NCI-H69 (cell line): ENCODE data around the gene C12orf57.
A peak's percentile ranks its signal among the peaks of the same experiment; 100 is the strongest.

Source experiments
- DNase-seq: peaks from one replicate; lab custom pipeline; 2025; lab: John Stamatoyannopoulos, UW

The C12orf57 gene

DNA sequence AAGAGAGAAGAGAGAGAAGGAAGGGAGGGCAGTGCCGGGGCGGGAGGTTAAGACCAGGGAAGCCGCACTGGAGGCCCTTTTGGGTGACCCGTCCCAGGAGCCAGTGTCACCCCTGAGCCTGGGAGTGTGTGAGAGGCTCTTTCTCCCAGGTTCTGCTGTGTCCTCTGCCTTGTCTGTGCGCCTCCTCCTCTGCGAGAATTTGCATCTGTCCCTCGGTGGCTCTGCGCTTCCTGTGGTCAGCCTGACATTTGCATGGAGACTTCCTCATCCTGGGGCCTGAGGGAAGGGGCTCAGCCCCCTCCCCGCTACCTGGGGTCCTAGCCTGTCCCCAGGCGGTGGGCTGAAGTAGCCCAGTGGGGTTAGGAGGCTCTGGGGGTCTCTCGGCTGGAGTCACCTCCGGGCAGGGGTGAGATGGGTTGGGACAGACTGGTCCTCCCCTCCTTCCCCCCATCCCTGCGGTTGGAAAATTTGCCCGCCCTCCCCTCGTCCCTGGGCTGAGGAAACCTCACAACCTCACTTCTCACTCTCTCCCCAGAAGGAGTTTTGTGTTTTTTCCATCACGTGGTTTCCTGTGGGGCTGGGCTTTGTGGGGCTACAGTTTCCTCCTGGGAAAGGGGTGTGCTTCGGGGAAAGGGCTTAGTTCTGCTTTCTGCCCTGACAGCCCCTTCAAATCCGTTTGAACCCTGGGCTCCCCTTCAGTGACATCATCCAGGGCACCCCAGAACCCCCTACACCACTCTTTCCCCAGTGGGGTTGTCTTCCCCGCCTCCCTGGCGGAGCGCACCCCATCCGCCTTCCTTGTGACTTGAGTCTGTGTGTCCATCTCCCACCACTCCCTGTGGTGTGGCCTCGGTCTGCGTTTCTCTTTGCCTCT lies 9.9 kb downstream of the C12orf57 start:
- no peak for DNase-seq

DNA sequence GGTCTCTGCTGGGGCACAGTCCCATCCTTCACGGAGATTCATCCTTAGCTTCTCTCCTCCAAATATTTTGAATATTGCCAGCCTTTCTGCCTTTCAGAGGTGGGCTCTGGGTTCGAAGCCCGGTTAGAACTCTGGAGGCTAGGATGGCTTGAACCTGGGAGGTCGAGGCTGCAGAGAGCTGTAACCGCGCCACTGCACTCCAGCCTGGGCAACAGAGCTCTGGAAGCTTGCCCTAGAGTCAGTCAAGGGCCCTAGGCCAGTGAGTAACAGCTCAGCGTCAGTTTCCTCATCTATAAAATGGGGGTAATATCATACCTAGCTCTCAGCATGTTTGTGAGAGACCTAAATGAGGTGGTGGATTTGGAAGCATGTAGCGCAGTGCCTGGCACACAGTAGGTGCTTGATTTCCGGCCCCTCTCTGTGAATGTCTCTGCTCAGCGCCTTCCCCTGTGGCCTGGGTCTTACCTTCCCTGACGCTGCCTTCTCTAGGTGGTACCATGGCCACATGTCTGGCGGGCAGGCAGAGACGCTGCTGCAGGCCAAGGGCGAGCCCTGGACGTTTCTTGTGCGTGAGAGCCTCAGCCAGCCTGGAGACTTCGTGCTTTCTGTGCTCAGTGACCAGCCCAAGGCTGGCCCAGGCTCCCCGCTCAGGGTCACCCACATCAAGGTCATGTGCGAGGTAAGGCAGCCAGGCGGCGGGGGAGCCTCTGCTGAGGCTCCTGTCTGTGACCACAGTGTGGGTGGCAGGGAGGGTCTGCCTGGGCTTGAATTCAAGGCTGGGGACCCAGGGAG lies 10.7 kb downstream of the C12orf57 start:
- no peak for DNase-seq

DNA sequence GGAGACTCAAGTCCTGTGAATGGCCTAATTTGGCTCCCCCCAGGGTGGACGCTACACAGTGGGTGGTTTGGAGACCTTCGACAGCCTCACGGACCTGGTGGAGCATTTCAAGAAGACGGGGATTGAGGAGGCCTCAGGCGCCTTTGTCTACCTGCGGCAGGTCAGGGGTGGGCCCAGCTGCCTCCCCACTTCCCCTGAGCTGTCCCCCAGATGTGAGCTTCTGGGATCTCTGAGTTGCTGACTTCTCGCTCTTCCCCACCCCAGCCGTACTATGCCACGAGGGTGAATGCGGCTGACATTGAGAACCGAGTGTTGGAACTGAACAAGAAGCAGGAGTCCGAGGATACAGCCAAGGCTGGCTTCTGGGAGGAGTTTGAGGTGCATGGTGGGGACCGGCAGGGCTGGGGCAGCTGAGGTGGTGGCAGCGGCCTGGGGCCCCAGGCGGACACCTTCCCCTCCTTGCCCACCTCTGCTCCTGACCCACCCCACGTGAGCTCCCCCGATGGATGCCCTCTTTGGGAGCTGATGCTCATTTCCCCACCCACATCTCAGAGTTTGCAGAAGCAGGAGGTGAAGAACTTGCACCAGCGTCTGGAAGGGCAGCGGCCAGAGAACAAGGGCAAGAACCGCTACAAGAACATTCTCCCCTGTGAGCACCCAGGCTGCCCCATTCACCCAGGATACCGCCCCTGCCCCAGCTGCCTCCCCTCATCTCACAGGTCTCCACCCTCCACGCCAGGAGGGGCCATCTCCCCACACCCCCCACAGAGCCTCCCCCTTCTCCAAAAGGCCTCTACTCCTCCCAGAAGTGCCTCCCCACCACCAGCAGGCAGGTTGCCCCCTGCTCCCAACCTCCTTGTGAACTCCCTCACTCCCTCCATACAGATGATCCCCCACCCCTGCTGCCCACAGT lies 11.5 kb downstream of the C12orf57 start:
- no peak for DNase-seq

DNA sequence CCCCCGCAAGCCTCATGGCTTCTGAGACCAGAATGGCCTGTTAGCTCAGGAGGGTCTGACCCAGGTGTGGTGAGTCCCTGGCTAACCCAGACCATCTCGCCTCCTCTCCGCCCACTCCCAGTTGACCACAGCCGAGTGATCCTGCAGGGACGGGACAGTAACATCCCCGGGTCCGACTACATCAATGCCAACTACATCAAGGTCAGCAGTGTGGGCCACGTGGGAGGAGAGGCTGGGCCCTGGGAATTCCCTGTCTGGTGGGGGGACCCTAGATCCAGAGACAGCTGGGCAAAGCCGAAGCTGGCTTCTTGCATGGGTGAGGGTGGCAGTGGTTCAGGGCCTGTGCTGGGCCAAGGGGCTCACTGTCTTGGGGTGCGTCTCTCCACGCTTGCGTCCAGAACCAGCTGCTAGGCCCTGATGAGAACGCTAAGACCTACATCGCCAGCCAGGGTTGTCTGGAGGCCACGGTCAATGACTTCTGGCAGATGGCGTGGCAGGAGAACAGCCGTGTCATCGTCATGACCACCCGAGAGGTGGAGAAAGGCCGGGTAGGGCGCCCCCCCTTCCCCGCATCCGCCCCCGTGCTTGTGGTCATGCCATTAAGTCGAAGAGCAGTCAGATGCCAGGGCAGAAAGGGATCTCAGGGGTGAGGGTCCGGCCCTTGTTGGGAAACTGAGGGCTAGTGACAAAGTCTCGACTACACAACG lies 12.4 kb downstream of the C12orf57 start:
- DNase-seq, result no peak

DNA sequence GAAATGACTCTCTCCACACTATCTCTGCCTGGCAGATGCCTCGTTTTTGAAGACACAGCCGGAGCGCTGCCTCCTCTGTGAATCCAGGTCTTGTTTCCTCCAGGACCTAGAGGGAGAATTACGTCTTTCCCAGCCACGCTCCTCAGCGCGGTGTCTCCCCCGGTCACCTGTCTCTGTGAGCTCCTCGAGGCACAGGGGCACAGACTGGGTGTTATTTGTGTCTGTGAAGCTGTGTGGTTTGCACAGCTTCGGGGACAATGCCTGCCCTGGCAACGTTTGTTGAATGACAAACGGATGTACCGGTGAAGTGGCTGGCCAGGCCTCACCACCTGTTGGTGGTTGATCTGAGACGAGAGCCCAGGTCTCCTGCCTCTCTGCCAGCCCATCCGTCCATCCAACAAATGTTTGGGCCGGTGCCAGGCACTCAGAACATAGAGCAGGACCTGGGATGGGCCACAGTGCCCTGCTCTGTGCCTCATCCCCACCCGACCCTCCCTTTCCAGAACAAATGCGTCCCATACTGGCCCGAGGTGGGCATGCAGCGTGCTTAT lies 13.4 kb downstream of the C12orf57 start:
- DNase-seq, result no peak

DNA sequence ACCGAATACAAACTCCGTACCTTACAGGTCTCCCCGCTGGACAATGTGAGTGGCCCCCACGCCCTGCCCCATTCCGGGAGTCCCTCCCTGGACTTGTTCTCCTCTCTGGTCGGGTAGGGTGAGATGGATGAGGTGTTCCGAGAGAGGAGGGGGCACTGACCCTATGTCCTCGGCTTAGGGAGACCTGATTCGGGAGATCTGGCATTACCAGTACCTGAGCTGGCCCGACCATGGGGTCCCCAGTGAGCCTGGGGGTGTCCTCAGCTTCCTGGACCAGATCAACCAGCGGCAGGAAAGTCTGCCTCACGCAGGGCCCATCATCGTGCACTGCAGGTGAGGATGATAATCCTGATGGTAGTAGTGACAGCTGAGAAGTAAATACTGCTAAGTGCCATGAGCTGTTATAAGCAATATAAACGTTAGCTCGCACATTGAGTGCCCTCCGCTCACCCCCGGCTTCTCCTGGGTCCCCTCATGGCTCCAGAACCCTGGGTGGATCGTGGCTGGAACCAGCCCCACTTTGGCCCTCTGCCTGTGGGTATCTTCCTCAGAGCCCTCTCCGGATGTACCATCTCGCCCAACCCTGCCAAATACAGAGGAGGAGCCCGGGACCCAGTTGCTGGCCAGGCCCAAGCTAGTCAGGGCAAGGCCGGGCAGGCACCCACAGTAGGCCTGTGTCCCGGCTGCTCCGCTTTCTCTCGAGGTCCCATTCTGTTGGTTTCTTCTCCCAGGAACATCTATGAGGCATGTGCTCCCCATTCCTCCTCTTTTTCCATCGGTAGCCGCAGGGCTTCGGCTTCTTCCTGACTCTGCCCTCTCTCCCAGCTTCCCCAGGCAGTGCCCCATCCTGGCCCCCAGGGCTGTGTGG lies 14.2 kb downstream of the C12orf57 start:
- no peak for DNase-seq

DNA sequence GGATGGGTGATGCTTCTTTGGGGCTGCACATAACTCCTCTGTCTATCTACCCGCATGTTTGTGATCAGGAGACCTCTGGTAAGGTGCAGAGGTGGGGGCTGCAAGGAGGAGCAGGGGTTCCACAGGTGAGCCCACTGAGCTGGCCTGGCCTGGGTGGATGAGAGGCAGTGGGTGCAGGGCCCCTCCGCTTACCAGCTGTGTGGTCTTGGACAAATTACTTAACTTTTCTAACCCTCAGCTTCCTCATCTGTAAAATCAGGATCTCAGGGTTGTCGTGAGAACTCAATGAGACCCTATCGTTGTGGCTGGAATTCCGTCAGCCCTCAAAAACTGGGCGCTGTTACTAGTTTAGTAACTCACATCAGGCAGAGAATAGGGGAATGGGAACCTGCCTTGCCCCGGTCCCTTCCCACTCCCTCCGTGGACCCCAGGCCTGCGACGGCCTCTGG lies 14.8 kb downstream of the C12orf57 start:
- no peak for DNase-seq

DNA sequence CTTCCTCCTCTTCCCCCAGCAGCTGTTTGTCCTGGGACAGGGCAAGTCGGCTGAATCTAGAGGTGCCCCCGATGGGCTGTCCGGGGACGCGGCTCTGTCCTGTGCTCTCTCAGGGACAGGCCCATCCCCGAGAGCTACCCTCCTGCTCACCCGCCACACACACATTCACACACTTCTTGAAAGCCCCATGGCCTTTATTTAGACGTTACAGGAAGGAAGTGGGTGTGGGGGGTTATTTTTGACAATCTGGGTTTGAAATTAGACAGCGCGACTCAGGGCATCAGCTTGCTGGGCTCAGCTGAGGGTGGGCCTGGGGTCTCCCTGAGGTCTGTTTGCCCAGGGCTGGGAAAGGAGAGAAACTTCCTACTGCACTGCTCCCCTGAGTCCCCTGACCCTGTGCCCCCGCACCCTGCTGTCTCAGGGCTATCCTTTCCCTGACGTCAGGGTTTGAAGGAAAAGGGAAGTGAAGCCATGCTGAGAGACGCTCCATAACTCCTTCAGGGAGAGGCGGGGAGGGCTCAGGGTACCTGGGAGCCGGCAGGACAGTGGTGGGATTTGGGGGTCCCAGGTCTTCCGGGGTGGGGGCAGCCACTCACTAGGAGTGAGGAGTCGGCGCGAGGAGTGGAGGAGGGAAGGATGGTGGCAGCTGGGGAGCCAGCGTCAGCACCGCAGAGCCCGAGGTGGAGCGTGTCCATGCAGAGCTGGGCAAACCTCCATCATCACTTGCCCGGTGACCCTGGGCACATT lies 15.4 kb downstream of the C12orf57 start:
- no peak for DNase-seq

DNA sequence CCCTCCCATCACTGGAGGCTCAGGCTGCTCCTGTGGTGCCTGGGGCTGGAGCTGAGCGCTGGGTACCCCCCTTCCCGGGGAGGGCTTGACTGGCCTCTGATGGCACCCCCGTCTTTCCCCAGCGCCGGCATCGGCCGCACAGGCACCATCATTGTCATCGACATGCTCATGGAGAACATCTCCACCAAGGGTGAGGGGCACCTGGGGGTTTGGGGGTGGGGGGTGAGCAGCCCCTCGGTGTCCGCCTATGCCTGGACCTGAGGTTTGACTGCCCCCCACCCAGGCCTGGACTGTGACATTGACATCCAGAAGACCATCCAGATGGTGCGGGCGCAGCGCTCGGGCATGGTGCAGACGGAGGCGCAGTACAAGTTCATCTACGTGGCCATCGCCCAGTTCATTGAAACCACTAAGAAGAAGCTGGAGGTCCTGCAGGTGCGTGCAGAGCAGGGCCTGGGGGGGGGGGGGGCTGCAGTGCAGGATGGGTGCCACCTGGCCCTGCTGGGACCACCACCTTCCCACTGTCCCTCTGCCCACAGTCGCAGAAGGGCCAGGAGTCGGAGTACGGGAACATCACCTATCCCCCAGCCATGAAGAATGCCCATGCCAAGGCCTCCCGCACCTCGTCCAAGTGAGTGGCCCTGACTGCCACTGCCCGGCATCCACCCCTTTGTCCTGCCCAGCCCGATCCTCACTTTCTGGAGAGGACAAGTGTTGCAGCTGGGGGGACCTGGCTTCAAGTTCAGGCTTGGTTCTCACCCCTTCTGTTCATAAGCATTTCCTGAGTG lies 16.2 kb downstream of the C12orf57 start:
- no peak for DNase-seq

DNA sequence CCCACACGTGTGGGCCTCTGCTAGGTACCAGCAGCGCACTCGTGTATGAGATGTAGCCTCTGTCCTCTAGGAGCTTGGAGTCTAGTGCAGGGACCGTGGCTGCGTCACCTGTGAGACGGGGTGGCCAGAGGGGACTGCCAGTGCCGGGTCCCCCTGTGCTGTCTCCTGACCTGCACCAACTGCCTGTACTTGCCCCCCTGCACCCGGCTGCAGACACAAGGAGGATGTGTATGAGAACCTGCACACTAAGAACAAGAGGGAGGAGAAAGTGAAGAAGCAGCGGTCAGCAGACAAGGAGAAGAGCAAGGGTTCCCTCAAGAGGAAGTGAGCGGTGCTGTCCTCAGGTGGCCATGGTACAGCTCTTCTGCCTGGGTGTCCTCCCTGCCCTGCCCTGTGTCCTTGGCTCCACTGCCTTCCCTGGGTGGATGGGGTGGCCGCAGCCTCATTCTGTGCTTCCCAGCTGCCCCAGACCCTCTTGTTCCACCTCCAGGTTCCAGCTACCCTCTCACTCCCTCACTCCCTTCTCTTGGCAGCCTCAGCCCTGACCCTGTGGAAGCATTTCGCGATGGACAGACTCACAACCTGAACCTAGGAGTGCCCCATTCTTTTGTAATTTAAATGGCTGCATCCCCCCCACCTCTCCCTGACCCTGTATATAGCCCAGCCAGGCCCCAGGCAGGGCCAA lies 16.9 kb downstream of the C12orf57 start:
- peak; percentile 42 for DNase-seq

DNA sequence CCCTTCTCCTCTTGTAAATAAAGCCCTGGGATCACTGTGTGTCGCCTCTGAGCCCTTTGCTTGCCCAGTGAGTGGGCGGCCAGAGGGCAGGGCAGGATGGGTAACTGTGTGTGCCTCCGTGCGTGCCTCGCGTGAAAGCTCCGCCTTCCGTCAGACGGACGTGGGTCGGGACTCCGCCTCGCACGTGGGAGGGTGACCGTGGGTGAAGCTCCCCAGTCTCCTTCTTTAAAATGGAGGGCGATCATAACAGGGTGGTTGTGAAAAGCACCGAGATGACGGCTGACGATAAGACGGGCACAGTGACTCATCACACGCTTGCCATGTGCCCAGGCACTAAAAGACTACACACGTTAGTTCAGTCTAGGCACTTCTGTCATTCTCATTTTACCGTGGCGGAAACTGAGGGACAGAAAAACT lies 17.5 kb downstream of the C12orf57 start:
- DNase-seq, result peak; percentile 78

DNA sequence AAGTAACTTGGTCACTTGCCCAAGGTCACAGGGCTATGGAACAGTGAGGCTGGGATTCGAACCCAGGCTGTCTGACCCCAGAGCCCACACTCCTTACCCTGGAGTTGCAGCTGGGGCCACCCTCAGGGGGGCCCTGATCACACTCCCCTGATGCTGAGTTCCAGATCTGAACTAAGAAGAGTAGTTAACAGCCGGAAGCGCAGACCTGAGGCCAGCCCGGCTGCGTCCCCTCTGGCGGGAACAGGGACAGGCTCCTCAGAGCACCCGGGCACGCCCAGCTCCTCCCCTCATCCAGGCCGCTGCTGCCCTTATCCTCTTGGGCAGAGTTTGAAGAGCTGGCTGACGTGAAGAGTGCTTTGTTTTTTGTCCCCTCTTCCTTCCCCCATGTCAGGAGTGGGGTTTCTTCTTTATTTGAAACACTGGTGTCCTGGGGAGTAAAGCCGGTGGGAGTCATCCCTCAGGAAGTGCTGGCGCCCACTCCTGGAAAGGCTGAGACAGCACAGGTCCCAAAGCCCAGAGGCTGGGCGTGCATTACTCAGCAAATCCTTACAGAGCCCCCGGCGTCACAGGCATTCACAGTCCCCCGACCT lies 18.0 kb downstream of the C12orf57 start:
- DNase-seq, result peak; percentile 99

DNA sequence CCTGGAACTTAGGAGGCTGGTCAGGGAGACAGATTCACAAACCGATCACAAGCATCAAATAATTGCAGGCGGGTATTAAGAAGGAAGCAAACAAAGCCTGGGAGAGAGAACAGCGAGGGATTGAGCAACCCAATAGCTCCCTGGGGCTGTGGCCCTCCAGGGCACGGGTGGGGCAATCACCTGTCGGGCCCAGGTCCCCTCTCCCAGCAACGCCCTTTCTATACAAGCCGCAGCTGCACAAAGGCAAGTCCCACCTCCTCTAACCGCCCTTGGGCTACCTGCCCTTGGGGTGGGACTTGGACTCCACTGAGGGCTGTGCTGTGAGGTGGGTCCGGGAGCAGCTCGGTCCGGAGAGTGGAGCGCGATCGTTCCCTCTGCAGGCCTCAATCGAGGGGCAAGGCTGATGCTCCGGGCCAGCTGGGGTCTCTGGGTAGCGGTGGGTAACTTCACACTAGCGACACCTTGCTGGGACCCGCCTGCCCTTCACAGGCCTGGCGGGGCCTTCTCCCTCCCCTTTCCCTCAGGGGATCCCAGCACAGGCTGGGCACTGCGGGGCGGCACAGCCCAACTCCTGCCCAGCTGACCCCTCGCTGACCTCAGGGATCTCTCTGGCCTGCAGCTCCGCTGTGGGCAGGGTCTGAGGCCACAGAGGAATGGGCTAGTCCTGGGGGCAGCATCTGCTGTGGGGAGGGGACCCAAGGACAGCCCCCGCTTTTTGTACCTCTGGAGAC lies 18.6 kb downstream of the C12orf57 start:
- peak; percentile 99 for DNase-seq

DNA sequence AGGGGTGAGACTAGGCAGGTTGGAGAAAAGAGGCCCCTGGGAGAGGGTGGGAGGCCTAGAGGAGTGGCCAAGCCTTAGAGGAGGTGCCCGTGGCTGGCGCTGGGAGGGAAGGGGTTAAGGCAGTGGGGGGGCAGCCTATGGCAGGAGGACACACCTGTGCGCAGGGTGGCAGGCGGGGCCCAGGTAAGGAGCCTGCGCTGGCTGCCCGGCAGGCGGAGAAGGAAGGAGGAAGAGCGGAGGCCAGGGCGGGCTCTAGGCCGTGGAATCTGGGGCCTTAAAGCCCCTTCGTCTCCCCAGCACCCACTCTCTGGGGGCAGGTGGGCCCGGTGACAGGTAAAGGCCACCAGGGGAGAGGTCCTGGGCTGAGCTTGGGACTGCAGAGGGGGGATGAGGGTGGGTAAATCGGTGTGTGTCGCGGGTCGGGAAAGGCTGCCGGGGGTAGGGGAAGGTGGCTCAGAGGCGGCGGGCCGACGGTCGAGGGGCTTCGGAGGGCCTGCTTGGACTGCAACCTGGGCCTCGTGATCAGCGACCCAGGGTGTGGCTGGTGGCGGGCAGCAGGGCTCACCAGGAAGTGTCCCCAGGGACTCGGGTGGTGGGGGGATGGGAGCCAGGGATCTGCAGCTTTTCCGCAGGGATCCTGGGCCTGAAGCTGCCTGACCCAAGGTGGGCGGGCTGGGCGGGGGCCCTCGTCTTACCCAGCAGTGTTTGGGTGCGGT lies 19.4 kb downstream of the C12orf57 start:
- peak; percentile 98 for DNase-seq

DNA sequence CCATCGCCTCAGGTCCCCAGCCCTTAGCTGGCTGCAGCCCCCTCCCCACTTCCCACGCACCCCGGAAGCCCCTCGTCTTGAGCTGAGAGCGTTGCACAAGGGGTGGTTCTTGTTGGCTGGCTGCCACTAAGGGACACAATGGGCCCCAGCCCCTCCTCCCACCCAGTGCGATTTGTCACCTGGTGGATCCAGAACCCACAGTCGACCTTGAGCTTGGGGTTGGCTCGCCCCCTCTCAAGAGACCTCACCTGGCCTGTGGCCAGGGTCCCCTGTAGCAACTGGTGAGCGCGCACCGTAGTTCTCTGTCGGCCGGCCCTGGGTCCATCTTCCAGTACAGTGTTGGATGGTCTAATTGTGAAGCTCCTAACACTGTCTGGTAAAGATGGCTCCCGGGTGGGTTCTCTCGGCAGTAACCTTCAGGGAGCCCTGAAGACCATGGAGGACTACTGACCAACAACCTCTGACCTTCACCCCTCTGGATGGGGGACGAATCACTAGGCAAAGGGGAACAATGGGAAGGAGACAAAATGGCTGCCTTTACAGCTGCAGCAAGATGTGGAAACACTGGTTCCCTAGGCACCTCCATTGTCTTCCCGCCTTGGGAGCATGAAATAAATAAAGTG lies 20.1 kb downstream of the C12orf57 start:
- DNase-seq, result peak; percentile 84

DNA sequence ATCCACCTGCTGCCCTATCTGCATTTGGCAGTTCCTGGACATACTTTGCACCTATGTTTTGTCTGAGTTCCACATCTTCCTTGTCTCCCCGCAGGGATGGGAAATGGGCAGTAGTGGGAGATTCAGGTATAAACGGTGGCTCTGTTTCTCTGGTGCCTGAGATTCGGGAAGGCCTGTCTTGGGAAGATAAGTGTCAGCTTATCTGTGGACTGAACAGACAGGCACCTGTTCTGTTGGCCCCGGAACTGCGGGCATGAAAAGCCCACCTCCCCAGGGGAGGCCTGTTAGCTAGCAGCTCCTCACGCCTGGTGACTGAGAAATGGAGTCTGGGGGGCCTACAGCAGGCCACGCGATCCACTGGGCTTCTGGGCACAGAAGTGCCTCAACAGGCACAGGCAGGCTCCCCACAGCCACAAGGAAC lies 20.8 kb downstream of the C12orf57 start:
- no peak for DNase-seq
